Motor neuron (in vitro differentiated cells): ENCODE results near the gene FAM13A. TPM values are rescaled to one million over a fixed set of nuclear protein-coding genes. Genes with fewer than 3 reads are reported as not detected.
"Not testable (repeated sequence)": the region's sequence is repeated elsewhere in the genome, so short reads cannot be mapped to it uniquely, and the experiment has no call there.

Experiments used
- ATAC-seq, 8 experiments: fragments of 200-7000 bp; cut with Tn5 transposase; replicated peaks in 6 of 8; 2 replicates each; pipeline ENCODE4 v1.8.0; 2021; ENCODE audit warnings: mild to moderate bottlenecking in 8 of 8, moderate library complexity in 8 of 8
- H3K27ac ChIP-seq, 2 donors: fragments of 250-450 bp; sonication (Bioruptor Pico); 2 replicates each; pipeline ENCODE4 v1.9.0; 2021; ENCODE audit warnings: antibody characterized with exemption in 2 of 2, mild to moderate bottlenecking in 2 of 2, moderate library complexity in 1 of 2
- H3K4me1 ChIP-seq, 2 donors: fragments of 250-450 bp; sonication (Bioruptor Pico); replicated peaks in 1 of 2; 2 replicates each; pipeline ENCODE4 v1.6.1; 2021; ENCODE audit warnings: antibody characterized with exemption in 2 of 2, mild to moderate bottlenecking in 2 of 2, moderate library complexity in 1 of 2
- H3K4me3 ChIP-seq, 5 donors: fragments of 250-450 bp; sonication (Bioruptor Pico); 2 replicates each; pipeline ENCODE4 v1.9.0; 2021; ENCODE audit warnings: antibody characterized with exemption in 5 of 5, mild to moderate bottlenecking in 5 of 5, moderate library complexity in 4 of 5
- WGBS, 10 experiments: fragments of 450-650 bp; shearing (Covaris generic); methylation state at CpG; one replicate each; pipeline ENCODE4 v1.0.0; 2022; 5-methylcytosine and 5-hydroxymethylcytosine counted together
- in situ Hi-C, 9 experiments: fragments of 400-800 bp; cut with MboI; loops; one replicate each; pipeline ENCODE4 v1.15.0; 2021; ENCODE audit warnings: low sequenced_read_pairs in 9 of 9, low pct_unique_long_range_greater_than_20kb in 2 of 9; ENCODE audit not compliant: unreplicated experiment in 9 of 9
- total RNA-seq, 8 experiments: library from RNA; unstranded; fragments of 300-600 nt; gene quantifications; 2 replicates each; pipeline versions ENCODE4 v1.2.3 to v1.2.4, GENCODE V29; 2022

FAM13A gene
- total RNA-seq, 8 experiments from 2014 or later, result 8.0 to 52.2 (median 16.1) TPM

DNA sequence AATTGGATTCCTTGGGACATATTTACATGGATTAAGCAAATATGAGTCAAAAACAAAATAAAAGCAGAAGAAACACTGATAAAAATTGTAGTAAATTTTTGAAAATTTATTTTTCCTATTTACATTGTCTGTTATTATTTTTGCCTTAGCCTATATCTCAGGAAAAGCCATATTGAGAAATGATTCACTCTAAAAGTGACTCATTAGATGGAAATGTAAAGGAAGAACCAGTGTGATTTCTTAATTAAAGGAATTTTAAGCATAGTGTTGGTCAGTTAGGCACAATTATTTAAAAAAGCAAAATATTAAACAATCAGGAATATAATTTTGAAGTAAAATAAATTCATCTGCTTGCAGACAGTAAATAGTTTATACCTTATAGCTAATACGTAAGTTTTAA lies 191.9 kb downstream of the FAM13A start:
- 88 to 100% (median 100%) methylated on average over 1 of the region's 1 CpG; no CpG with 5 or more reads in 1 of the 10 experiments for WGBS, 10 experiments

DNA sequence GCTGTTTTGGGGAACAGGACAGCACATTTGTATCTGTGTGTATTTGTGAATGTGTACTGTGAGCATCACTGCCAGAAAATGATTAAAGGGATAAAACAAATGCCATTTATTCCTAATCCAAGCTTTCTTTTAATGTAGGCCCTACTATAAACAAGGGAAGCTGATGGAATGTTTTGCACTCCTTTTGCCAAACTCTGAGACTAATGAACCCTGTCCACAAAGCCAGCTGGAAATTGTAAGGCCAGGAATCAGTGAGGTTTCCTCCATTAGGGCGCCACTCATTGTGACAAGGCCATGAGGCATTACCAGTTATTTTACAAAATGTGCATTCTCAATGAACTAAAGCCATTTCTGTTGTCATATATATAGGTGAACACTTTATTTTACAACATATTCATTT lies 196.4 kb downstream of the FAM13A start:
- no peak for ATAC-seq
- no peak overlapping the region for H3K4me3 ChIP-seq
- 56 to 100% (median 100%) methylated on average over 1 of the region's 1 CpG; no CpG with 5 or more reads in 3 of the 10 experiments for WGBS, 10 experiments
- no peaks in the 10 kb centered on the region for H3K4me1 ChIP-seq
- H3K27ac ChIP-seq, result no peak overlapping the region
- in situ Hi-C loops, result no loop called here

More for the DNA sequence above, 191.9 kb downstream of the FAM13A start:
- no peaks in the 10 kb centered on the region for H3K4me1 ChIP-seq
- in situ Hi-C loops, result no loop called here
- ATAC-seq, result no peak
- no peak overlapping the region for H3K4me3 ChIP-seq
- H3K27ac ChIP-seq, result no peak overlapping the region

DNA sequence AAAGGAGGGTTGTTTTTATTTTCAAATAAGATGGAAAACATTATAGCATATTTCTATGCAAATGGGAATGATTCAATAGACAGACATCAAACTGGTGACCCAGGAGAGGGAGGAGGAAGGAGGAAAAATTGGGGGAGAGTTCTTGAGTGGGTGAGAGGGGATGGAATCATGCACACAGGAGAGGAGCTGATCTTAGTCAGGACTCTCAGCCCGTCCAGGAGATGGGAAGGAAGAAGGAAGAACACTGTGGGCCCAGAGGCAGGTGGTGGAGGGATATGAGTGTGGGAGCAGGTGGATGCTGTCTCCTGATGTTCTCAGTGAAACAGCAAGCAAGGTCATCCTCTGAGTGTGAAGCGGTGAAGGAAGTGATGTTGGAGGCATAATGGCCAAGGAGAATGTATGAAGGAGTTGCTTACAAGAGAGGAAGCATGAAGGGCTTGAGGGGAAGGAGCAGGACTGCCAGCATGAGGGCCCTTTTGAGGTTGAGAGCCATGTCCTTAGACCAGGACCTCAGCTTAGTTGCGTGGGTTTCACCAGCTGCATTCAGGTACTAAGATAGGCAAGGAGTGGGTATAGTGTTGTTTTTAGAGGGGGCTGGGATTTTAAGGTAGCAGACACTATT lies 197.7 kb downstream of the FAM13A start:
- ATAC-seq, result peak in 1 of 8 experiments; percentile 35
- no peak overlapping the region for H3K4me3 ChIP-seq
- 59 to 100% (median 100%) methylated on average over 1 to 3 of the region's 3 CpGs for WGBS, 10 experiments
- no peak overlapping the region for H3K27ac ChIP-seq
- in situ Hi-C loops, result no loop called here
- no peaks in the 10 kb centered on the region for H3K4me1 ChIP-seq

DNA sequence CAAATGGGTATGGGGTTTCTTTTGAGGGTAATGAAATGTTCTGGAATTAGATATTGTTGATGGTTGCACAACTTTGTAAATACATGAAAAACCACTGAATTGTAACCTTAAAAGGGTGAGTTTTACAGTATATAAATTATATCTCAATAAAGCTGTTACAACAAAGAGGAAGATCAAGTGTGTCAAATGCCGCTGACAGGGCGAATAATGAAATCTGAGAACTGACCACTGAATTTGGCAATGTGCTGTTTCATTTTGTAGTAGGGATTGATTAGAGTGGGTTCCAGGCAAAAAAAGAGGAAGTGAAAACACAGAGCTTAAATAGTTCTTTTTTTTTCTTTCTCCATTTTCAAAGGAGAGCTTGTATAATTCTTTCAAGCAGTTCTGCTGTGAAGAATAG lies 198.2 kb downstream of the FAM13A start:
- no peaks in the 10 kb centered on the region for H3K4me1 ChIP-seq
- in situ Hi-C loops, result no loop called here
- no peak for ATAC-seq
- no peak overlapping the region for H3K27ac ChIP-seq
- no peak overlapping the region for H3K4me3 ChIP-seq
- WGBS, 10 experiments, result 80 to 100% (median 100%) methylated on average over 1 to 2 of the region's 2 CpGs; no CpG with 5 or more reads in 1 of the 10 experiments

DNA sequence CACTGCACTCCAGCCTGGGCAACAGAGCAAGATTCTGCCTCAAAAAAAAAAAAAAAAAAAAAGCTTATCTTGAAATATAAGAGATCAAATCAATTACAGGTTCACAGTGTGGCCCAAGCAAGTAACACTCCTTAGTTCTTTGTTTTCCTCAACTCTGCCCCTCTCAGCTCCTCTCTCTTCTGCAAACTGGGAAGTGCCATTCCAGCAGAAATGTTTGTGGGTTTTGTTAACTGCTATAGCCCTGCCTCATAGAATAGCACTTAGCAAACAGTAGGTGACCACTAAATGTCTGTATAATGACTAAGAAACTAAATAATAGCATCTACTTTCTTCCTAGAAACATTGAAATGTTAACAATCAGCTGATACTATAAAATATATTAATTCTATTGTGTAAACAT lies 199.4 kb downstream of the FAM13A start:
- Histone ChIP-seq H3K27ac (no peak overlapping the region), H3K4me3 (no peak overlapping the region), H3K4me1 (no peaks in the 10 kb centered on the region)
- no peak for ATAC-seq
- in situ Hi-C loops, result no loop called here

DNA sequence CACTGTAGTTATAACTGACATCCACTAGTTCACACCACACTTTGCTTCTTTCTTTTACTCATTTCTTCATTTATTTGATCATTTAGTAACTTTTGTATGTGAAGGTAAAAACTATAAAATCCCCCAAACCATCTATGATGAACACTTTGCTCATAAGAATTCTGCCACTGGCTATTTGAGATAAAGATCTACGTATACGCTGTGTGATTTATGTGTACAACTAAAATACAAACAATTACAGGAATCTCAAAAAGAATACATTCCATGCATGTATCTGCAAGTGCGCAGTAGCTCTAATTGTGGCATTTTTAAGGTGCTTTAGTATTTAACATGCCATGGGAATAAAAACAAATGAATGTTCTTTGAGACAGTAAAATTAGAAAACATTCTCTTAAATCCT lies 202.5 kb downstream of the FAM13A start:
- 70 to 100% (median 96%) methylated on average over 2 to 3 of the region's 3 CpGs; no CpG with 5 or more reads in 1 of the 10 experiments for WGBS, 10 experiments
- in situ Hi-C loops, result no loop called here
- no peak overlapping the region for H3K27ac ChIP-seq
- H3K4me3 ChIP-seq, result no peak overlapping the region
- no peak for ATAC-seq
- H3K4me1 ChIP-seq, result no peaks in the 10 kb centered on the region

DNA sequence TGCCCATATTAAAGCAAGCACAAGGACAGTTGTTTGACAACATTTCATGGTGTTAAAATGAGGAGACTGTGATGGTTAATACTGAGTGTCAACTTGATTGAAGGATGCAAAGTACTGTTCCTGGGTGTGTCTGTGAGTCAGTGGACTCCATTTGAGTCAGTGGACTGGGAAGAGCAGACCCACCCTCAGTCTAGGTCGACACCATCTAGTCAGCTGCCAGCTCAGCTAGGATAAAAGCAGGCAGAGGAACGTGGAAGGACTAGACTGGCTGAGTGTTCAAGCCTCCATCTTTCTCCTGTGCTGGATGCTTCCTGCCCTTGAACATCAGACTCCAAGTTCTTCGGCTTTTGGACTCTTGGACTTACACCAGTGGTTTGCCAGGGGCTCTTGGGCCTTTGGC lies 203.4 kb downstream of the FAM13A start:
- in situ Hi-C loops, H3K4me1 ChIP-seq, H3K4me3 ChIP-seq, H3K27ac ChIP-seq: not testable (repeated sequence)
- WGBS, 10 experiments, result 20 to 100% (median 33%) methylated on average over 1 to 2 of the region's 3 CpGs; no CpG with 5 or more reads in 7 of the 10 experiments
- peak in 1 of 8 experiments; percentile 34 for ATAC-seq

DNA sequence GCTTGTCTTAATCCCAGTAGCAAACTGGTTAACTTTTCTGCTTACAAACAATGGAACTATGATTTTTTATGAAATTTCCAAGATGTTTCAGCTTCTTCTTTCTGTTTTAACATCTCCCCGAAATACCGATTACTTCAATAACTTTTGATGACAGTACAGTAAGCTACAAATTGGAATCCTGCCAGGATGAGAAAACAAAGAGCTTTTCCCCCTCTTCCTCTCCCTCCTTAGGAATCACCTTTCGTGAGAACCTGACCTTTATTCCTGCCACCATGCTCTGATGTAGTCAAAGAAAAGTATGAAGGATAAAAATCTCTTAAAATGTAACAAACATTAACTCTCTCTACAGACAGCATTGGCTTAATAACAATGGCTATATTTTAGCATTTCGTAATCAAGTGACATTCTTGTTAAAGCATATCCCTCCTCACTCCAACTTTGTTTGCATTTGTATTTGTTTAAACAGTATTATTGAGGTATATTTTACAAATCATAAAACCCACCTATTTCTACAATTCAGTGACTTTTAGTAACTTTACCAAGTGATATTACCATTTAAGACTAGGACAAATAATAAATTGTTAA lies 210.7 kb downstream of the FAM13A start:
- in situ Hi-C loops, result no loop called here
- Histone ChIP-seq H3K27ac (no peak overlapping the region), H3K4me1 (peaks cover 0 to 7% of the 10 kb centered on the region in 2 donors), H3K4me3 (no peak overlapping the region)
- 27 to 100% (median 89%) methylated on average over 1 to 4 of the region's 4 CpGs for WGBS, 10 experiments
- ATAC-seq, result no peak

DNA sequence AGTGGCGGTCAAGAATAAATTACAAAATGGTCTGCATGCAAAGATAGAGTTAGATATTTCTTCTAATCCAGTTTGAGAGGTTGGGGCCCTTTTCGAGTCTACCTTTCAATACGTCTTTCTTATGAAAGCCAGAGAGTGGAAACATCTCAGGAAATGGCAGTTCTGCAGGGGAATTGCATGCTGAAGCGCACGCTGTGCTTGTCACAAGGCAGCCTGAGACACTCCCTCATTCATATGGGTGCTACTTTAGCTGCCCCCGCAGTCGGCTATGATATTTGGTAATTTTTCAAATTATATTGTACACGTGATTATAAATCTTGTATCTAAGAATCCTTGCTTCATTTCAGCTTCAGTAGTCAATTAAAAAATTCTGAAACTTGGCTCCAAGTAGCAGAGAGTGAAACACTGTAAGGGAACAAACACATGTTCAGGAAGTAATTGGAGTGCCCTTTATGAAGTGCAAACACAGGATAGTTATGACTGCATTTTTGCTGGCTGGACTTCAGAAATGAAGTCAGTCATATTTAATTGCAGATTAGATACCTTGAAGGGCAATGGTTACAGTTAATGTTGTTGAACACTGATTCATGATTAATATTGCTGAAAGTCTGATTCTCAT lies 213.8 kb downstream of the FAM13A start:
- 26 to 100% (median 83%) methylated on average over 1 to 8 of the region's 8 CpGs for WGBS, 10 experiments
- peak in 3 of 8 experiments; percentile 31 to 70 (median 59) for ATAC-seq
- Histone ChIP-seq H3K4me3 (no peak overlapping the region), H3K27ac (no peak overlapping the region), H3K4me1 (peaks cover 0 to 7% of the 10 kb centered on the region in 2 donors)
- in situ Hi-C loops, result no loop called here

DNA sequence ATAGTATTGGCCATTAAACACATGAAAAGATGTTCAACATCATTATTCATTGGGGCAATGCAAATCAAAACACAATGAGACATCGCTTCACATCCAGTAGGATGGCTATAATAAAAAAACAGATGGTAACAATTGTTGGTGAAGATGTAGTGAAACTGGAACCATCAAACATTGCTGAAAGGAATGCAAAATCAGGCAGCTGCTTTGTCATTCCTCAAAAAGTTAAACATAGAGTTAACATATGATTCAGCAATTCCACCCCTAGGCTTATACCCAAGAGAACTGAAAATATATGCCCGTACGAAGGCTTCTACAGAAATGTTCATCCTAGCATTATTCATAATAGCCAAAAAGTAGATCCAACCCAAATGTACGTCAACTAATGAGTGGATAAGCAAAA lies 215.3 kb downstream of the FAM13A start:
- Histone ChIP-seq H3K4me3 (no peak overlapping the region), H3K27ac (no peak overlapping the region), H3K4me1 (peaks cover 0 to 7% of the 10 kb centered on the region in 2 donors)
- in situ Hi-C loops, result no loop called here
- ATAC-seq, result peak in 2 of 8 experiments; percentile 90 to 94
- 14 to 100% (median 73%) methylated on average over 2 to 4 of the region's 4 CpGs; no CpG with 5 or more reads in 1 of the 10 experiments for WGBS, 10 experiments

DNA sequence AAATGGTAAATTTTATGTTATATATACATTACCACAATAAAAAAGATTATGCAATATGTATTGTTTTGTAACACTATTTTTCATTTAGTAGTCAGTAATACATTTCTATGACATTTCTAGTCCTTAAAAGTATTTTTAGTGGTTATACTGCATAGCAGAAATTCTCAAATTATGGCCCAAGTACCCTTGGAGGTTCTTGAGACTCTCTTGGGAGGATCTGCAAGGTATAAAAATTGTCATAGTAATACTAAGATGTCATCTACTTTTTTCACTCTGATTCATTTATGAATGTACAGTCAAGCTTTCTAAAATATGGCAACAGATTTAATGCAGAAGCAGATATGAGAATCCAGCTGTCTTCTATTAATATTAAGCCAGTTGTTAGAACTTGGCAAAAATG lies 220.8 kb downstream of the FAM13A start:
- in situ Hi-C loops, result no loop called here
- Histone ChIP-seq H3K4me3 (no peak overlapping the region), H3K4me1 (peaks cover 0 to 5% of the 10 kb centered on the region in 2 donors), H3K27ac (no peak overlapping the region)
- no peak for ATAC-seq

DNA sequence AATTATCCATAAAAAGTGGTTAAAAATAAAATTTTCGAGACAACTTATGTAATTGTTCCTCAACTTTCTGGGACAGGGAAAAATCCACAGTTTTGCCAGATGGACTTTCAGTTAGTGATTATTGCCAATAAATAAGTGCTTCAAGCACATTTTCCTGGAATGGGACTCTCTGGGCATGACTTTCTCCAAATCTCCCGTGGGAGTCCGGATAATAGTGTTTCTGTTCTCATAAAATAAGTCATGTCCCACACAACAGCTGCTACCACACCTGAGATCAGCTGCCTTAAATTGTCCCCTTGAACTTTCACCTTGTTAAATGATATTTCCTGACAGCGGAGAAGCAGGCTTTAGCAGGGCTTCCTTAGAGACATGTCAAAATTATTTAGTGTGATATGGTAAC lies 226.0 kb downstream of the FAM13A start:
- in situ Hi-C loops, result no loop called here
- Histone ChIP-seq H3K4me1 (peaks cover 0 to 9% of the 10 kb centered on the region in 2 donors), H3K4me3 (no peak overlapping the region), H3K27ac (no peak overlapping the region)
- ATAC-seq, result peak in 1 of 8 experiments; percentile 40
- WGBS, 10 experiments, result 29 to 100% (median 78%) methylated on average over 1 to 4 of the region's 4 CpGs

DNA sequence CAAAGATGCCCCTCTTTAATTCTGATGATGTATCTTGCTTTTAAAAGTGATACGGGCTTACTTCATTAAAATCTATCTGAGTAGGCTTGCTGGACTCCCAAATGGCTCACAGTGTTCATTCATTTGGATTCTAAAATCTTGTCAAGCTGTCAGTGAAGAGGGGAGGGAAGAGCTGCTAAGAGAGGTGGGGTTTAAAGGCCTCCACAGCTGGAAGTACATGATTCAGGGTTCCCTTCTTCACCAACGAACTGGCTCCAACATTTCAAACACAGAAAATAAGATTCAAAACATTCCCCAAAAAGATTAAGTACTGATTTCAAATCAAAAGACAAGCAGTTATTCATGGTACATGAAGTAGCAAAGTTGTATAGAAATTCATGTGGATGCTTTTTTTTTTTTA lies 226.4 kb downstream of the FAM13A start:
- H3K27ac ChIP-seq, result no peak overlapping the region

More for the DNA sequence above, 226.4 kb downstream of the FAM13A start:
- WGBS, 10 experiments, result 40 to 86% (median 60%) methylated on average over 1 to 2 of the region's 2 CpGs; no CpG with 5 or more reads in 1 of the 10 experiments
- H3K4me3 ChIP-seq, result no peak overlapping the region
- ATAC-seq, result no peak
- H3K4me1 ChIP-seq, result peaks cover 0 to 9% of the 10 kb centered on the region in 2 donors
- in situ Hi-C loops, result no loop called here
